Body of pancreas (tissue), 4 donors: Measurements from ENCODE around the gene KLHL1. TPM values are rescaled to one million over a fixed set of nuclear protein-coding genes. Genes with fewer than 3 reads are reported as not detected.

Experiments used
- ATAC-seq: fragments of 150-250 bp; one replicate; pipeline ENCODE4 v1.9.1; 2016
- DNase-seq, 4 donors: peaks; one replicate each; pipeline ENCODE4 v3.0.0-alpha.2; 2019
- H3K27ac ChIP-seq, 4 donors: fragments of 200-600 bp; sonication (generic); 1 replicate in 3 of 4; 2 replicates in 1 of 4; pipeline versions ENCODE4 v1.5.1 to v1.6.1; 2016 to 2019; ENCODE audit warnings: mild to moderate bottlenecking in 1 of 4, mixed read lengths in 1 of 4, moderate library complexity in 1 of 4
- H3K27me3 ChIP-seq, 2 donors: fragments of 200-600 bp; sonication (generic); one replicate each; pipeline ENCODE4 v1.6.0; 2016; ENCODE audit warnings: mild to moderate bottlenecking in 1 of 2
- H3K36me3 ChIP-seq, 2 donors: fragments of 200-600 bp; sonication (generic); replicated peaks in 1 of 2; 2 replicates each; pipeline ENCODE4 v1.5.1; 2016; ENCODE audit warnings: low read depth in 2 of 2; ENCODE audit not compliant: insufficient read depth in 1 of 2
- H3K4me1 ChIP-seq: fragments of 200-600 bp; sonication (generic); one replicate; pipeline ENCODE4 v1.6.0; 2016
- H3K4me3 ChIP-seq, 2 donors: fragments of 200-600 bp; sonication (generic); 1 replicate in 1 of 2; 2 replicates in 1 of 2; pipeline ENCODE4 v1.5.1; 2016 to 2019
- H3K9me3 ChIP-seq, 3 donors: fragments of 200-600 bp; sonication (generic); 1 replicate in 2 of 3; 2 replicates in 1 of 3; pipeline ENCODE4 v1.5.1; 2016
- POLR2A ChIP-seq, 3 donors: fragments of 450-650 bp; IDR thresholded peaks; one replicate each; pipeline ENCODE4 v1.6.1; 2016; ENCODE audit warnings: antibody characterized with exemption in 3 of 3, mild to moderate bottlenecking in 2 of 3
- whole genome bisulfite sequencing, 2 donors: methylation state at CpG; one replicate each; pipeline ENCODE4 v1.1.5; 2017; 5-methylcytosine and 5-hydroxymethylcytosine counted together
- intact Hi-C: fragments of 100-400 bp; cut with DNase I; formaldehyde crosslinking; loops from one replicate; pipeline ENCODE4 v1.15.1; 2023
- total RNA-seq, 2 donors: library from RNA; depleted of rRNA; stranded (reverse); fragments of >200 nt; gene quantifications; one replicate each; pipeline ENCODE4 v1.1.0, GENCODE V29; 2016
- TF ChIP-seq, protein P1 (sequence below), 7 experiments: fragments of 450-650 bp in 4 of 7; fragments of 200-600 bp in 3 of 7; sonication (generic) in 3 of 7; IDR thresholded peaks; one replicate each; pipeline ENCODE4 v1.5.1; 2016 to 2019; ENCODE audit warnings: antibody characterized with exemption in 7 of 7

Gene KLHL1
- total RNA-seq, 2 donors from 2014 or later = 0.26 TPM; not detected in 1

GRCh38 chr13:69882451-69882850, 225.8 kb downstream of the KLHL1 start:
- Histone ChIP-seq H3K36me3 (no peaks in the 10 kb centered on the region), H3K4me1 (no peaks in the 10 kb centered on the region), H3K4me3 (no peak overlapping the region), H3K27me3 (no peaks in the 10 kb centered on the region), H3K27ac (no peak overlapping the region), H3K9me3 (no peaks in the 10 kb centered on the region)
- DNase-seq (no peak), ATAC-seq (no peak)
- 80 to 83% methylated on average over 1 of the region's 1 CpG for WGBS, 2 donors
- TF ChIP-seq POLR2A (IDR thresholded peaks at IDR 0.05) = no peak
- TF ChIP-seq, protein P1, sequence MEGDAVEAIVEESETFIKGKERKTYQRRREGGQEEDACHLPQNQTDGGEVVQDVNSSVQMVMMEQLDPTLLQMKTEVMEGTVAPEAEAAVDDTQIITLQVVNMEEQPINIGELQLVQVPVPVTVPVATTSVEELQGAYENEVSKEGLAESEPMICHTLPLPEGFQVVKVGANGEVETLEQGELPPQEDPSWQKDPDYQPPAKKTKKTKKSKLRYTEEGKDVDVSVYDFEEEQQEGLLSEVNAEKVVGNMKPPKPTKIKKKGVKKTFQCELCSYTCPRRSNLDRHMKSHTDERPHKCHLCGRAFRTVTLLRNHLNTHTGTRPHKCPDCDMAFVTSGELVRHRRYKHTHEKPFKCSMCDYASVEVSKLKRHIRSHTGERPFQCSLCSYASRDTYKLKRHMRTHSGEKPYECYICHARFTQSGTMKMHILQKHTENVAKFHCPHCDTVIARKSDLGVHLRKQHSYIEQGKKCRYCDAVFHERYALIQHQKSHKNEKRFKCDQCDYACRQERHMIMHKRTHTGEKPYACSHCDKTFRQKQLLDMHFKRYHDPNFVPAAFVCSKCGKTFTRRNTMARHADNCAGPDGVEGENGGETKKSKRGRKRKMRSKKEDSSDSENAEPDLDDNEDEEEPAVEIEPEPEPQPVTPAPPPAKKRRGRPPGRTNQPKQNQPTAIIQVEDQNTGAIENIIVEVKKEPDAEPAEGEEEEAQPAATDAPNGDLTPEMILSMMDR (IDR thresholded peaks at IDR 0.05) = no peak
- intact Hi-C loops = no loop called here

GRCh38 chr13:69879936-69880335, 228.3 kb downstream of the KLHL1 start:
- intact Hi-C loops = no loop called here
- WGBS, 2 donors = 47 to 53% methylated on average over 1 of the region's 1 CpG
- Histone ChIP-seq H3K9me3 (no peaks in the 10 kb centered on the region), H3K4me3 (no peak overlapping the region), H3K27me3 (no peaks in the 10 kb centered on the region), H3K4me1 (no peaks in the 10 kb centered on the region), H3K36me3 (no peaks in the 10 kb centered on the region), H3K27ac (no peak overlapping the region)
- no peak for ATAC-seq
- DNase-seq = no peak
- TF ChIP-seq POLR2A (IDR thresholded peaks at IDR 0.05) = no peak
- TF ChIP-seq, protein P1 (IDR thresholded peaks at IDR 0.05) = no peak

DNA sequence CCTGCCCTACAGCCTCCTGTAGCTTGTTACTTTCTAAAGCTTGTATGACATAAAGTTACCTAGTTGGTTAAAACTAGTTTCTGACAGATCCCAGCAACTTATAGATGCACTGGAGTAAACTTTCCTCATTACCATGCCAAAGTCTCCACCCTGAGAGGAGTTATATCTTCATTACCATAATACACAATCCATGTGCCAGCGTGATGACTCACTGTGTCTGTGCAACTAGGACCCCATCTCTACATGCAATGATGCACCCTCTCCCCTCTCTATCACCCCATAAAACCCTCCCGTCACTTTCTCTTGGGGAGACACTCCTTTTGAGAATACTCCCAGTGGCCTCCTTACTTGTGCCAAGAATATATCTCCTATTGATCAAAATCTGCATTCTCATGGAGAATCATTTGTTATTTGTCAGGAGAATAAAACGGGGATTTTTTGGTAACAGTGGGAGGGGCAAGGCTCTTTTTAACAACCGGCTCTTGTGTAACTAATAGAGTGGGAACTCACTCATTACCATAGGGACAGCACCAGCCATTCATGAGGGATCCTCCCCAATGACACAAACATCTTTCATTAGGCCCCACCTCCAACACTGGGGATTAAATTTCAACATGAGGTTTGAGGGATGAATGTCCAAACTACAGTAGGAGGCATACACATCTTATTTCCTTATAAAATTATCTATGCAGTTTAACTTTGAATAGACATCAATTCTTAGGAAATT, 235.8 kb downstream of the KLHL1 start:
- intact Hi-C loops = no loop called here
- H3K4me3 ChIP-seq = no peak overlapping the region
- no peaks in the 10 kb centered on the region for H3K4me1 ChIP-seq
- TF ChIP-seq POLR2A (IDR thresholded peaks at IDR 0.05) = no peak
- TF ChIP-seq, protein P1 (IDR thresholded peaks at IDR 0.05) = no peak
- ATAC-seq = no peak
- no peak for DNase-seq
- 67 to 84% methylated on average over 4 of the region's 4 CpGs for WGBS, 2 donors
- H3K27me3 ChIP-seq = no peaks in the 10 kb centered on the region
- H3K9me3 ChIP-seq = no peaks in the 10 kb centered on the region
- H3K27ac ChIP-seq = no peak overlapping the region
- no peaks in the 10 kb centered on the region for H3K36me3 ChIP-seq

DNA sequence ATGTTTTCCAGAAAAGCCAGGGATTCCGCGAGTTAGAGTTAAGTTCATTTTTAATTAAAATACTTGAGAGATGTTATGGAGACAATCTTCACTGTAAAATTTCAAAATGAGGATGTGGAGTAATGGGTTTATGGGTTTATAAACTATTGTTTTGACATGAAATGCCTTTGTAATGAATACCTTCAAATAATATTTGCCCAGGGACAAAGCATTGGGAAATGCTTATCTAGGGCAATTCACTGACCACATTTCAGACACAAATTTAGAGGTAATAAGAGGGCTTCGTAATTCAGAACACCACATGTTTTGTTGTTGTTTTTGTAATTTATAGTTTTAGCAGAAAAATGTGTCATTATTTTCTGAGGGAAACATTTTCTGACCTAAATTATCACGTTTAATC, 241.7 kb downstream of the KLHL1 start:
- ATAC-seq (no peak), DNase-seq (no peak)
- Histone ChIP-seq H3K36me3 (no peaks in the 10 kb centered on the region), H3K4me1 (no peaks in the 10 kb centered on the region), H3K27me3 (no peaks in the 10 kb centered on the region), H3K4me3 (no peak overlapping the region), H3K27ac (no peak overlapping the region), H3K9me3 (no peaks in the 10 kb centered on the region)
- intact Hi-C loops = no loop called here
- TF ChIP-seq POLR2A (IDR thresholded peaks at IDR 0.05) = no peak
- WGBS, 2 donors = 69 to 72% methylated on average over 4 of the region's 4 CpGs

- TF ChIP-seq, protein P1 (IDR thresholded peaks at IDR 0.05) = peak; percentile 61 to 76 (median 69)
- TF ChIP-seq POLR2A (IDR thresholded peaks at IDR 0.05) = no peak
- Histone ChIP-seq H3K9me3 (no peaks in the 10 kb centered on the region), H3K4me1 (no peaks in the 10 kb centered on the region), H3K4me3 (no peak overlapping the region), H3K36me3 (no peaks in the 10 kb centered on the region), H3K27ac (no peak overlapping the region), H3K27me3 (no peaks in the 10 kb centered on the region)
- DNase-seq = no peak
- WGBS, 2 donors = 2 to 3% methylated on average over 4 of the region's 4 CpGs
- peak; percentile 72 for ATAC-seq
- intact Hi-C loops = loop anchor here (10.0 kb wide), 1 partner anchor 323 kb away; no protein-coding TSS in a partner anchor
These were observed 250.9 kb downstream of the KLHL1 start for GRCh38 chr13:69857183-69857821.
